Testis (tissue), 3 donors: Measurements from ENCODE around the gene RAB11FIP3. TPM values are rescaled to one million over a fixed set of nuclear protein-coding genes. Genes with fewer than 3 reads are reported as not detected.

Experiments
- DNase-seq: peaks from one replicate; pipeline ENCODE4 v3.0.0-alpha.2; 2019
- H3K27ac ChIP-seq, 2 donors: fragments of 200-600 bp; sonication (generic); one replicate each; pipeline ENCODE4 v1.5.1; 2019
- H3K27me3 ChIP-seq: fragments of 200-600 bp; sonication (generic); one replicate; pipeline ENCODE4 v1.5.1; 2019
- H3K36me3 ChIP-seq: fragments of 200-600 bp; sonication (generic); one replicate; pipeline ENCODE4 v1.5.1; 2017; ENCODE audit warnings: low read depth; ENCODE audit errors: missing control alignments
- H3K4me1 ChIP-seq: fragments of 200-600 bp; sonication (generic); one replicate; pipeline ENCODE4 v1.5.1; 2019
- H3K4me3 ChIP-seq, 2 donors: fragments of 200-600 bp; sonication (generic); one replicate each; pipeline ENCODE4 v1.5.1; 2017 to 2019
- H3K9me3 ChIP-seq: fragments of 200-600 bp; sonication (generic); one replicate; pipeline ENCODE4 v1.5.1; 2017
- POLR2A ChIP-seq: fragments of 450-650 bp; IDR thresholded peaks from one replicate; pipeline ENCODE4 v1.6.1; 2017; ENCODE audit warnings: antibody characterized with exemption, mild to moderate bottlenecking, moderate library complexity
- whole genome bisulfite sequencing, 2 donors: methylation state at CpG; one replicate each; pipeline ENCODE4 v1.1.5; 2018; 5-methylcytosine and 5-hydroxymethylcytosine counted together
- intact Hi-C: fragments of 100-400 bp; cut with DNase I; formaldehyde crosslinking; loops from one replicate; pipeline ENCODE4 v1.15.1; 2023; ENCODE audit warnings: low total_unique reads
- polyA plus RNA-seq: library from polyadenylated mRNA; stranded (reverse); fragments of 350-450 nt; fragmentation: Illumina TruSeq; extraction: RNeasy Lipid Tissue Mini Kit (QIAGEN cat#74804); gene quantifications from one replicate; pipeline ENCODE4 v1.2.3, GENCODE V29; 2014; ENCODE audit warnings: low read depth, low replicate concordance; ENCODE audit not compliant: insufficient read depth
- total RNA-seq, 2 donors: library from RNA; depleted of rRNA; stranded (reverse); fragments of >200 nt; gene quantifications; one replicate each; pipeline ENCODE4 v1.2.3, GENCODE V29; 2016
- TF ChIP-seq, protein P1 (sequence below), 3 experiments: fragments of 450-650 bp in 2 of 3; fragments of 200-600 bp in 1 of 3; sonication (generic) in 1 of 3; IDR thresholded peaks; one replicate each; pipeline ENCODE4 v1.5.1; 2016 to 2019; ENCODE audit warnings: antibody characterized with exemption in 3 of 3, mild to moderate bottlenecking in 2 of 3, moderate library complexity in 1 of 3

Gene RAB11FIP3
- total and polyA plus RNA-seq, 3 donors from 2014 or later, result 61.7 to 186 (median 166) TPM

DNA sequence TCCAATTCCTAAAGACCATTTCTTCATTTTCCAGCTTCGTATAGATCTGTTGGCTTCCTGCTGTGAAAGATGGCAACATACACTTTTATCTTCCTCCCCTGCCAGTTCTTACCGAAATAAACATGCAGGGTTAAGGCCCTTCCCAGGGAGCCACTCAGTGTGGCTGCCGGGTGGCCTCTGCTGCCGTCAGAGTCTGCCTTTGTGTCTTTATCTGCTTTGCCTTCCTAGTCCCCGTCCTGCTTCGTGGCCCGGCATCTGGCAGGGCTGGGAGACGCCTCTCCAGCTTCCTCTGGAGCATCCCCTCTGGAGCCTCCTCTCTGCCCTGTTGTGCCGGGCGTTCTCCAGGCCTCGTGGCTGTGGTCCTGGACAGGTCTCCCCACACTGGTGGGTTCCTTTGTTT is 71.8 kb downstream of the RAB11FIP3 start:
- Histone ChIP-seq H3K27ac (no peak overlapping the region), H3K9me3 (no peaks in the 10 kb centered on the region), H3K27me3 (no peaks in the 10 kb centered on the region), H3K36me3 (no peaks in the 10 kb centered on the region), H3K4me3 (no peak overlapping the region), H3K4me1 (peaks cover 3% of the 10 kb centered on the region)
- TF ChIP-seq, protein P1, sequence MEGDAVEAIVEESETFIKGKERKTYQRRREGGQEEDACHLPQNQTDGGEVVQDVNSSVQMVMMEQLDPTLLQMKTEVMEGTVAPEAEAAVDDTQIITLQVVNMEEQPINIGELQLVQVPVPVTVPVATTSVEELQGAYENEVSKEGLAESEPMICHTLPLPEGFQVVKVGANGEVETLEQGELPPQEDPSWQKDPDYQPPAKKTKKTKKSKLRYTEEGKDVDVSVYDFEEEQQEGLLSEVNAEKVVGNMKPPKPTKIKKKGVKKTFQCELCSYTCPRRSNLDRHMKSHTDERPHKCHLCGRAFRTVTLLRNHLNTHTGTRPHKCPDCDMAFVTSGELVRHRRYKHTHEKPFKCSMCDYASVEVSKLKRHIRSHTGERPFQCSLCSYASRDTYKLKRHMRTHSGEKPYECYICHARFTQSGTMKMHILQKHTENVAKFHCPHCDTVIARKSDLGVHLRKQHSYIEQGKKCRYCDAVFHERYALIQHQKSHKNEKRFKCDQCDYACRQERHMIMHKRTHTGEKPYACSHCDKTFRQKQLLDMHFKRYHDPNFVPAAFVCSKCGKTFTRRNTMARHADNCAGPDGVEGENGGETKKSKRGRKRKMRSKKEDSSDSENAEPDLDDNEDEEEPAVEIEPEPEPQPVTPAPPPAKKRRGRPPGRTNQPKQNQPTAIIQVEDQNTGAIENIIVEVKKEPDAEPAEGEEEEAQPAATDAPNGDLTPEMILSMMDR (IDR thresholded peaks at IDR 0.05), result no peak
- no peak for TF ChIP-seq POLR2A
- DNase-seq, result no peak
- intact Hi-C loops, result no loop called here
- 73 to 76% methylated on average over 11 of the region's 11 CpGs for WGBS, 2 donors

DNA sequence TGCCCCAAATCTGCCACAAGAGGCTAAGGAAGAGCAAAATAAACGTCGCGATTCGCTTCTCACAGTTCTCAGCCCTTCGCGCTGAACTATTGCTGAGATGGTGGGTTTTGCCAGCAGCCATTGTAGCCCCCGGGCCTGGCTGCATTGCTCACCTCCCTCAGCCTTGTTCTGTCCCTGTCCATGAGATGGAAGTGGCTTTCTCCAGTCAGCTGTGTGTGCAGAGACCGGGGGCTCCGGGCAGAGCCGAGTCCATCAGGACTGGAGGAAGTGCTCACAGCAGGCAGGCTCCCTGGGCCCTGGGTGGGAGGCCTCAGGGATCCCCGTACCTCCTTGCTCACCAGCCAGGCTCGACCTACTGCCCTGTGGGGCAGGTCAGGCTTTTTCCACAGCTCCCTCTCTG is 74.5 kb downstream of the RAB11FIP3 start:
- intact Hi-C loops, result no loop called here
- WGBS, 2 donors, result 91% methylated on average over 12 of the region's 12 CpGs
- Histone ChIP-seq H3K4me3 (no peak overlapping the region), H3K27me3 (no peaks in the 10 kb centered on the region), H3K36me3 (no peaks in the 10 kb centered on the region), H3K27ac (no peak overlapping the region), H3K4me1 (no peaks in the 10 kb centered on the region), H3K9me3 (no peaks in the 10 kb centered on the region)
- no peak for DNase-seq
- no peak for TF ChIP-seq POLR2A
- TF ChIP-seq, protein P1 (IDR thresholded peaks at IDR 0.05), result no peak

DNA sequence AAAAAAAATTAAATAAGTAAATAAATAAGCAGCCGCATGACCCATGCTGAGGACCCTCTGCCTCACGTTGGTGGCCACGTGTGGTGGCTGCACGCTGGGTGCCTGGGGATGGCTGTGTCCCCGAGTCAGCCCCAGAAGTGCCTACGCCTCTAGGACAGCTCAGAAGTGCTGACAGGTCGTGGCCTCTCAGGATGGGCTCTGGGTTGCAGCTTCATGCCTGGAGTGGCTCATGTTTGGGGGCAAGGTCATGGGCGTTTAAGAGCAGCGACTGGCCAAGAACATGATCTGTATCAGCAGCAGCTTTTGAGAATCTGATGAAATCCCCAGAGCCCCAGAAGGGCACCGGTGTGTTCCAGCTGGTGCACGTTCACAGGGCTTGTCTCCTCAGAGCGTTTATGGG is 75.3 kb downstream of the RAB11FIP3 start:
- H3K4me1 ChIP-seq, result no peaks in the 10 kb centered on the region
- no peaks in the 10 kb centered on the region for H3K27me3 ChIP-seq
- no peaks in the 10 kb centered on the region for H3K36me3 ChIP-seq
- TF ChIP-seq POLR2A, result no peak
- TF ChIP-seq, protein P1 (IDR thresholded peaks at IDR 0.05), result no peak
- intact Hi-C loops, result no loop called here
- no peak overlapping the region for H3K4me3 ChIP-seq
- DNase-seq, result no peak
- WGBS, 2 donors, result 79 to 83% methylated on average over 11 to 12 of the region's 12 CpGs
- no peak overlapping the region for H3K27ac ChIP-seq
- H3K9me3 ChIP-seq, result no peaks in the 10 kb centered on the region

DNA sequence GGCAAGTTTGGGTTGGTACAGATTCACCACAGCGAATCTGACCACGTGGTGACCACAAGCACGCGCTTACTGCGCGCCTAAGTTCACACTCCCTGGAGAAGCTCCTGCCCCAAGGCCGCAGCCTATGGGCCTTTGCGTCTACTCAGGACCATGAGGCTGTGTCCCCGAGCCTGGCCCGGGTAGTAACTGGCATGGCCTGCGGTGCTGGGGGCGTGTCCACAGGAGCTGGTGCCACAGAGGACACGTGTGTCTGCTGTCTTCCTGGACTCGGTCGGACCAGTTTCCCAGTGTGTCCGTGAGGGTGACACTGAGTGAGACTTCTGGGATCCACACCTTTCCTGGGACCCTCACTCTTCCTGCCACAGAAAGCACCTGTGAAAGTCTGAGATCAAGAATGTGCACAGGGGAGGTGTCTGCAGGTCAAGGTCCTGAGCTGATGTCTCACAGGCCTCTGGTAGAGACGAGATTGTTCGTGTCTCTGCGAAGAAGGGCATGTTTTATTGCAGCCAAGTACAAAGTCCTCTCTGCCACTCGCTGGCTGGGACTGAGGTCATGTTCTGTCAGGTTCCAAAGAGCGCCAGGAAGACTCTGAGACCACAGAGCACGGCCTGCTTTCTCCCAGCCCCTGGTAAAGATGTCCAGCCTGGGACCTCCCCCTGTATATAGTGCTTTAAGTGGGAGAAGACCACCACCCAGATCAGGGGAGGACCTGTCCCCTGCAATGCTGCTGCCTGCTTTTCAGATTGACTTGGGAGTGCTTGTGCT is 76.9 kb downstream of the RAB11FIP3 start:
- intact Hi-C loops, result no loop called here
- TF ChIP-seq, protein P1 (IDR thresholded peaks at IDR 0.05), result no peak
- TF ChIP-seq POLR2A, result no peak
- Histone ChIP-seq H3K9me3 (no peaks in the 10 kb centered on the region), H3K27ac (no peak overlapping the region), H3K4me1 (no peaks in the 10 kb centered on the region), H3K27me3 (no peaks in the 10 kb centered on the region), H3K4me3 (no peak overlapping the region), H3K36me3 (no peaks in the 10 kb centered on the region)
- 78 to 85% methylated on average over 14 to 22 of the region's 22 CpGs for WGBS, 2 donors
- DNase-seq, result no peak
